ENCODE data around the gene CDH12.
"Not testable (repeated sequence)": the region's sequence is repeated elsewhere in the genome, so short reads cannot be mapped to it uniquely, and the experiment has no call there.

- TF ChIP-seq JUN (IDR thresholded peaks at IDR 0.05); REST (IDR thresholded peaks at IDR 0.05); POLR2A (IDR thresholded peaks at IDR 0.05; ENCODE audit: low read length); EP300 (IDR thresholded peaks at IDR 0.05); GATA3 (IDR thresholded peaks at IDR 0.05; ENCODE audit: borderline replicate concordance): not testable (repeated sequence)
Measured at GRCh38 chr5:22187632-22188228, 665.4 kb downstream of the CDH12 start.
